IPS-18c (cell line): ENCODE results near the gene APIP.

ENCODE experiments used
- H3K4me3 ChIP-seq: 2 replicates; pipeline ENCODE4 v1.7.0; 2013; ENCODE audit warnings: low read depth, mild to moderate bottlenecking, low read length, moderate library complexity; ENCODE audit not compliant: insufficient read depth
- H3K9me3 ChIP-seq: one replicate; pipeline ENCODE4 v1.6.1; 2013; ENCODE audit warnings: mild to moderate bottlenecking, low read length, moderate library complexity; ENCODE audit not compliant: control insufficient read depth, insufficient read depth

Gene APIP

DNA sequence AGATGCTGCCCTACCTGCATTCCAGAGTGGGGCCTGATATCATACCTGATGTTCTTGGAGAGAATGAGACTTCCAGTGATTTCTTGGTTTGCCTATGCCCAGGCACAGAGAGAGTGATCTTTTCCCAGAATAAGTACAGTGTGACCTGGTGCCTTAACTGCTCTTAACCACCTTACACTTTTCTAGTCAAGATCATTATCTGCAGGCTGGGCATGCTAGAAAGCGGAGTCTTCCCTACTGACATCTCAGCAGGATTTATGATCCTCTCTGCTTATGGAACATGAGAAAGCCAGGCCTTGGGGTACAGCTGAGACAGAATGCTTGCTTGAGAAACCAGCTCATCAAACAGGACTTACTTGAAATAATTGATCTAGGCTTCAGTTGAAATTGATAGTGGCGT is 53.1 kb downstream of the APIP start:
- Histone ChIP-seq H3K9me3 (no peaks in the 10 kb centered on the region), H3K4me3 (no peak overlapping the region)

DNA sequence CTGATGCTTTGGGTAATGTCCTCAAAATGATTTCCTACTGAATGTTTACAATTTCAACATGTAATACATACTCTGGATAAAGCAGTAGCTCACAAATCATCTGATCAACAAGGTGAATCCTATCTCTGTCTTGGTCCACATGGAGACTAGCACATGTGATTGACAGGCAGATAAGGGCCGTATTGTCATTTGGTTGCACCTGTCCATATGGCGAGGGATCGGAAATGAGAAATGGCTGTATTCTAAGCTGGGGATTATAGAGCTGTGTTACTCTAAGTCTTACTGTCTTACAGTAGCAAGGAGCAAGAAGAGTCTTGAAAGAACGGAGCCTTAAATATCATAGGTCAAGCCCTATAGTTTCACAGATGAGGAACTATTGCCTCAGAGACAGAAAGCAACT is 55.7 kb downstream of the APIP start:
- no peaks in the 10 kb centered on the region for H3K9me3 ChIP-seq
- H3K4me3 ChIP-seq = no peak overlapping the region

DNA sequence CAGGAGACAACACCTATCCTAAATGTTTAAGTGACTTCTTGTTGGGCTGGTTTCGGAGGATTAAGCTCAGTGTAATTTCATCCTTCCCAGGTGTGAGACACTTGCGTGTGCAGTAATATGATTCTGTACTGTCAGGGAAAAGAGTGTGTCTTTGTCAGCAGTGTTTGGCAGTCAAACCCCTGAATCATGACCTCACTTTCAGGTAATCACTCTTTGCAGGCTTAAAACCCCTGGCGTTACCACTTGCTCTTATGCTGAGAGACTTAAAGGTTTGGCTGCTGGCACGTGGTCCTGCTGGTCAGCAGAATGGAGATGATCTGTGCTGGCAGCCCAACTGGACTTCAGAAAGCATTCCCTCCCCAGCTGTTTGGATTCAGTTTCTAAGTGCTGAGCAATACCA is 56.1 kb downstream of the APIP start:
- Histone ChIP-seq H3K9me3 (no peaks in the 10 kb centered on the region), H3K4me3 (no peak overlapping the region)

DNA sequence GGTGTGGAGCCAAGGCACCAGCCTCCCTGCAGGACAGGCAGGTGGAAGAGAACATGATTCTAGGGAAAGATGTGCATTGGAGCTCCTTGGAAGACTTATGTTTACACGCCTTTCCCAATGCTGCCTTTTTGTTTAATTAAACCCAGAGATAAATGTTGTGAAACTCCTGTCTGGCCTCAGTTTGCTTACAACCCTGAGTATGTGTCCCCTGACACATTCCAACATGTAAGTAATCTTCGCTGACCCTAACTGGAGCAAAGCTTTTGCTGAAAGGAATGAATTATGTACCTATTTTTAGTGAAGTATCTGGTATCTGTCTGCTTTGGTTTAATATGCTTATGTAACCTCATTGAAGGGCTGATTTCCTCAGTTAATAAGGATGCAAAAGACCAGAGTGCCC is 56.7 kb downstream of the APIP start:
- Histone ChIP-seq H3K4me3 (no peak overlapping the region), H3K9me3 (no peaks in the 10 kb centered on the region)

DNA sequence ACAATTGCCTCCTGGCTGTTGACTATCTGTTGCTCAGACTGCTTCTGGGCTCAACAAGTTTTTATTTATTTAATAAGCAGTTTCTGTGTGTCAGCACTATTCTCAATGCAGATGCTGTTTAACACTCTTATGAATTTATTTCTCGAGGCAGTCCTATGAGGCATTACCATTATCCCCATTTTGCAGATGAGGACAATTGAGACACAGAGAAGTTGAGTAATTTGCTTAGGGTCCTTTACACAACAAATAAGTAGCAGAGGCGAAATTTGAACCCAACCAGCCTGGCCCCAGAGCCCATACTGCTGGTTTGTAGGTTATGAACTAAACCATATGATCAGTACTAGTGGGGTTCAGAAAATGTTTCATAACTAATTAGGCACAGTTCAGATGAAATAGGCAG is 58.7 kb downstream of the APIP start:
- Histone ChIP-seq H3K9me3 (no peaks in the 10 kb centered on the region), H3K4me3 (no peak overlapping the region)

DNA sequence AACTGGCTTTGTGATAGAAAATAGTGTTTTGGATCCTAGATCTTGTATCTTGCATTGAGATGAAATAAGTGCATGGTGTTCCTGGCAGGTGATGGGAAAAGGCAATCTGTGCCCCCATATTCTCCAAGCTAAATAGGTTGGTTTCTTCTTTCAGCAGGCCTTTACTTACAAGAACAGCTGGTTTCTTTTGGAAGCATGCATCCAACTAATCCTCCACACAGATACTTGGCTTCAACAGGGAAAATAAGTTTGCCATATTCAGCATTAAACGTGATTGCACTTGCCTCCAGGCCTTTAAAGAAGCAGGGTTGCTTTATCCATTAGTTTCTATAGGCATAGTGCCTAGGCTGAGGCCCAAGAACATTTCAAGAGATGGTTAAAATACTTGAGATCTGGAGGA is 59.9 kb downstream of the APIP start:
- H3K9me3 ChIP-seq = no peaks in the 10 kb centered on the region
- no peak overlapping the region for H3K4me3 ChIP-seq

DNA sequence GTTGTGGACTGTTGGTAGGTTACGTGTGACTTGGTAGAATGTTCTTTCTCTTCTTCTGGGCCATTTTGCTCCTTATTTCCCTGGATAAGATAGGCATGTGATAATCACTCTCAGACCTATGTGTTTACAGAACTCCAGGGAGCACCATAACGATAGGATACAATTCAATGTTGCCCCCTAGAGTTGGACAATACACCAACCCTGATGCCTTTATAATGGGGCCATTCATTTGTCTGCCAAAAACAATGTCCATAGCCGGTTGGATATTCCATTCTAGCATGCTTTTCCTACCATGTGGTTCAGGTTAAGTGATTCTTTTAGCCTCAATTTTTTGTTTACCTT is 60.5 kb downstream of the APIP start:
- Histone ChIP-seq H3K9me3 (no peaks in the 10 kb centered on the region), H3K4me3 (no peak overlapping the region)

DNA sequence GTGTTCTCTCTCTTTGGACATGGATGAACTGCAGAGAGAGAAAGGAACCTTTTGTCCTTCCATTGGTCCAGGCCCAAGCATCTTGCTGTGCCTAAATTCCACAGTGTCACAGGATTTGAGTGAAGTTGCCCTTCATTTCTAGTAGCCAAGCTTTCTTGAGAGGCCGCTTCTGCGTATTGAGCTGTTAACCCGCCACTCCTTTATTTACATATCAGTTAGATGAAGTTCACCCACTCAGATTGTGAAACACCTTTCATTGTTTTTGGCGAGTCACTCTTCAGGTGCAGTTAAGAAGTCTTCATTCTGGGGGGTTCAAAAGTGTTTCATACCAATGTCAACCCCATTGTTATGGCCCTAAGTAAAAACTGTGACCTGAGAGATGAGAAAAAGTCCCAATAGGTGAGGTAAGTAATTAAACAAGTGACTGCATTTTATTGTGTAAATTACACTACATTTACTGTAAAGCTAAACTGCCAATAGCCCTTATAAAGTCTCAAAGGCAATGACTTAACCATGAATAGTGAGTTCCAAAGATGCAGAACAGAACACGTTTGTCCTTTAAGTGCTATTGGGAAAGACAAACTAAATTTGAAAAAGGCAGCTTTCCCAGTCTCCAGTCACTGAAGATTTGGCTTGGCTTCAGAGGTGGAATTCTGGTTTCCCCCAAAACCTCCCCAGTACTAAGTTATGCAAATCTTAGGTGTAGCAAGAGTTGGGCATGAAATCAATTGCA is 61.0 kb downstream of the APIP start:
- Histone ChIP-seq H3K4me3 (no peak overlapping the region), H3K9me3 (no peaks in the 10 kb centered on the region)

DNA sequence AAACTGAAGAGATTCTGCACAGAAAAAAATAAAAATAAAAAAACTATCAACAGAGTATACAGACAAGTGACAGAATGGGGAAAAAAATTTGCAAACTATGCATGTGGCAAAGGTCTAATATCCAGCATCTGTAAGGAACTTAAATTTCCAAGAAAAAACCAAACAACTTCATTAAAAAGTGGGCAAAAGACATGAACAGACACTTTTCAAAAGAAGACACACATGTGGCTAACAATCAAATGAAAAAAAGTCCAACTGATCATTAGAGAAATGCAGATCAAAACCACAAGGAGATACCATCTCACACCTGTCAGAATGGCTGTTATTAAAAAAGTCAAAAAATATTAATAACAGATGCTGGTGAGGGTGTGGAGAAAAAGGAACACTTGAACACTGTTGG is 64.3 kb downstream of the APIP start:
- Histone ChIP-seq H3K4me3 (no peak overlapping the region), H3K9me3 (no peaks in the 10 kb centered on the region)

DNA sequence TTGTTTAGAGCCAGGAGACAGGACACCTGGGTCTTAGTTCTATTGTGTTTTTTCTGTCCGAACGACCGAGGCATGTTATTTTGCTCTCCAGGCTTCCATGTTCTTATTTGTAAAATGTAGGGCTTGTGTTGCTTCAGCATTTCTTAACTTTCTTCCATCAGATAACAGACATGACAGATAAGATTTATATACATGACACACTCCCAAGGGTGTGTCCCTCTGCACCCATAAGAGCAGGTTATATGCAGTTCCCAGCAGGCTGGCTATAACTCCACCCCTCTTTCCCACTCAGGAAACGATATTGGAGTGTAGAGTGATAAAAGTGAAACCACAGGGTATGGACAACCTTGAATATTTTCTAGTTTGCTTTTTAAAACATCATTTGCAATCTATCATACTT is 65.8 kb downstream of the APIP start:
- Histone ChIP-seq H3K9me3 (no peaks in the 10 kb centered on the region), H3K4me3 (no peak overlapping the region)

DNA sequence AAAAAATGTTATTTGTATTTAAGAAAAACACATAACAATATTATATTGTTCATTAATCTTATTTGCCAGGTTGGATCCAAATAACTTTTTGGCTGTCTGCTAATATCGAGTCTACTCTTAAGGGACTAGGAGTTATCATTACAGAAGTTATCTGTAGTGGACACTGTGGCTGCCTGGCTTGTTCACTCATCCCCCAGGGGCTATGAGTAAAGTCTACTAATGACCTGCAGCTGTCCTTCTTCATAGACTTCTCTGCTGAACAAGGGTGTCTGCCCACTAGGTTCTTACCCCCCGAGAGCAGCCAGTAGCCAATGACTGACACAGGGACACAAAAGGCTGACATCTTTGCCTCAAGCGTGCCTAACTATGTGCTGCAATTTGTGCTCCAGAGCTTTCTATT is 69.7 kb downstream of the APIP start:
- no peak overlapping the region for H3K4me3 ChIP-seq
- H3K9me3 ChIP-seq = no peaks in the 10 kb centered on the region

DNA sequence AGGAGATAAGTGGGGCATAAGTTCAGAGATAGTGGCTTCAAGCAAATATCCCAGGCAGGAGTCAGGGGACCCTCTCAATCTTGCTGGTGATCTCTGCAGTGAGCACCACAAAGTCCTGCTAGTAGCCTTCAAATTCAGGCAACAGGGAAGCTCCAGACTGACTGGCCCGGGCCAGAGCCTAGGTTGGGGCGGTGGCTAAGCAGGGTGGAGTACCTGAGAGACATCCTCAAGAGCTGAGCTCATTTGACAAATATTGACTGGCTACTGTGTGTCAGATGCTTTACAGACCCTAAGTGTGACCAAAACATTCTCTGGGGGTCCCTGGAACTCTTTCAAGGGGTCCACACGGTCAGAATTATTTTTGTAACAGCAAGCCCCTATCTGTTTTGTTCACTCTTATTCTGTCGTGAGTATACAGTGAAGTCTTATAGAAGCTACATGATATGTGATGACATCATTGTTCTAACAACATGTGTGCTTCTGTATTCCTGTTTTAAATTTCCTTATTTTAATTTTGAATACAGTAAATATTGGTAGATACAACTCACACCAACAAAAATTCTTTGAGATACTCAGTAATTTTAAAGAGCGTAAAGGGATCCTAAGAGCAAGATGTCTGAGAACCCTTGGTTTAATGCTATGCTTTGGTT is 71.6 kb downstream of the APIP start:
- H3K4me3 ChIP-seq = no peak overlapping the region

DNA sequence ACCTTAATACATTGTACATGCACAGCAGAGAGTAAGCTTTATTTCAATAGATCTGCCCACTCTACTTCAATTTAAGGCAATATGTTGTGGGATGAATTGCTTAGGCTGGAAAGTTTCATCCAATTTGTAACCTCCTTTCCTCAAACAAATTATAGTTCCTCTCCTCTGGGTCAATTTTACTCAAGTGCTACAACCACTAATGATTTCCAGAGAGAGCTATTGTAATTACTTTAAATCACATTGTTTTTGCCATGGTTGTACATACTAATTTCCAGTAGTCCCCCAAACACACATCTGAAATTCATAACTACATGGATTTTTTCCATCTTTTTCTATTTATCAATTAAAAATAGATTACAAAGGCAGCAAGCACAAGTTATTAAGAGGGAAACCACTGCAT is 72.9 kb downstream of the APIP start:
- Histone ChIP-seq H3K9me3 (no peaks in the 10 kb centered on the region), H3K4me3 (no peak overlapping the region)

More for the DNA sequence above, 71.6 kb downstream of the APIP start:
- H3K9me3 ChIP-seq = no peaks in the 10 kb centered on the region

DNA sequence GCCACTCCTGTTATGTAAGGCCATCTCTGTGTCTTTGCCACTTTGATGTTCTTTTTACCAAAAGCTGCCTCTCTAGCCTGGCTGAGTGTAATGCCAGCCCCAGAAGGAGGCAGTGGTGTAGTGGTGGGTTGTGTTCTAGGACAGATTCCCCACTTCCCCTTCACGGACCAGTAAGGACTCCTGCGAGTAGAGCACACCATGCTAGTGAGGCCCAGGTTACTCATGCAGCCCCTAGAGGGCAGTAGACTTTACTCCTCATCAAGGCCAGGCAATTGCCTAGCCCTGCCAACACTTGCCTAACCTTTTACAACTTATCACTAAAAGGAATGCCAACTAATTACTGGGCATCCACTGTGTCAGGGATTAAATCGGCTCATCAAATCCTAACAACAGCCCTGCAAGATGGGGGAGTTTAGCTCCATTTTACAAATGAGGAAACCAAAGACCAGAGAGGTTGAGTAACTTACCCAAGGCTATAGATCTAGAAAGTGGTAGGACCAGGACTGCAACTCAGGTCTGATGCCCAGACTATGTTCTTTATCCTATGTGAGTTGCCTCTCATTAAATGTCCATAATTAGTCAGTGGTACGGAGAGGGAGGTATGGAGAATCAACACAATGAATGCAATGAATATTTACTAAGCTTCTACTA is 75.3 kb downstream of the APIP start:
- Histone ChIP-seq H3K4me3 (no peak overlapping the region), H3K9me3 (no peaks in the 10 kb centered on the region)

DNA sequence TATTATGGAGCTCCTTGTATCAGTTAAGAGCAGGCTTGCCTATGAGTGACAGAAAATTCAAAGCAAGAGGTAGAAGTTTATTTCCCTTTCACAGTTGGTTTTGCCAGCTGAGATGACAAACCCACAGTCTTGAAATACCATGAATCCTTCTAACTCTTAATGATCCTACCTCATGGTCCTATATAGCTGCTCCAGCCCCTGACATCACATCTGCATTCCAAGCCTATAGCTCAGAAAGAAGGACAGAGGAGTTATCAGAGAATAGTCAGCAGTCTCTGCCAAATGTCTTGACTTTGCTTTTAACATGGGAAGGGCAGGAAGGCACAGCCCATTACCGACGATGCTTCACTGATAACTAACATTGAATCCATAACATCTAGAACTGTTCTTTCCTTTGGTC is 76.2 kb downstream of the APIP start:
- no peaks in the 10 kb centered on the region for H3K9me3 ChIP-seq
- H3K4me3 ChIP-seq = no peak overlapping the region

DNA sequence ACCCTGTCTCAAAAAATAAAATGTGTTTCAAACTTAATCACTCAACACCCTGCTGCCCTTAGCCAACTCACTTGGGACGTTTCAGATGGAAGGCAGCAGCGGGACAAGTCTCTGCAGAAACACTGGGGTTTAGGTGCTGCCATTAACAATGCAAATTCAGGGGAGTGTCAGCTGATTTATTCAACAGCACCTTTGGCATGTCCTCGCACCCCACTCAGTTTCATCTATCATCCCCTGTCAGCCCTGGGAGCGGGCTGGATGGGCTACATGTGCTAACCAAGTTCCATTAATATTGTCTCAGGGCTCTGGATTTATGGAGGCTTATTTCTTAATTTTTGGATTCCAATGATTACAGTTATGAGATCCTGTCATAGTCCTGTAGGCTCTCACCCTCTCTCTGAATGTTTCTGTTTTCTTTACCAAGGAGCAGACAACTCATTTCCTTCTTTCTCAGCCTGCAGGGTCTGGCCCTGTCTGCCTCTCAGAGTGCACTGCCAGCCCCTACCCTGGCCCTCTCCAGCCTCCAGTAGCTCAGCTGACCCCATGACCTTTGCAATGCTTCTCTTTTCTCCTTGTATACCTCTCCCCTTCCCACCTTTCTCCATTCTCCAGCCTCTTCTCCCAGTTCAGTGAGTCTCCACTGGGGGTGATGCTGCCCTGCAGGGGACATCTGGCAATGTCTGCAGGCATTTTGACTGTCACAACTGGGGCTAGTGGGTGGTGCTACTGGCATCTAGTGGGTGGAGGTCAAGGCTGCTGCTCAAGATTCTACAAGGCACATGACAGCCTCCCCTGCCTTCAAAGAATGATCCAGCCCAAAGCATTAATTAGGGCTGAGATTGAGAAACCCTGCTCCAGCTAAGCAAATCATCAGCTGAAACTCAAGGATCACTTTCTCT is 79.0 kb downstream of the APIP start:
- Histone ChIP-seq H3K4me3 (no peak overlapping the region), H3K9me3 (peaks cover 2% of the 10 kb centered on the region)

DNA sequence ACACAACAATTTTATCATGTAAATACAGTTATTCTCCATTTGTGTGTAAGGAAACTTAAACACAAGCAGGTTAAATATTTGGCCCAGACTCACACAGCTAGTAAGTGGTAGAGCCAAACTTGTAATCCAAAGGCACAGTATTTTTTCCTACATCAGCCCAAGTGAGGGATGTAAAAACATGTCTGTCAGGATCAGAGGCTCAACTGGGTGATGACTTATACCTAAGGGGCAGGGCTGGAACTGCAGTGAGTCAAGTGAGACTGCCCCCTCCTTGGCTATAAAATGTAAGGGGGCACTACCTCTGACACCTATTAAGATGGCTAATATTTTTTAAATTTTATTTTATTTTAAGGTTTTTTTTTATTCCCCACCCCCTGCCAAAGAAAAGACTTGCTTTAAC is 82.6 kb downstream of the APIP start:
- H3K4me3 ChIP-seq = no peak overlapping the region
- H3K9me3 ChIP-seq = peaks cover 2% of the 10 kb centered on the region
